Iris pigment epithelial cell (primary cell): ENCODE data around the gene ADAMTS7.
"Not testable (repeated sequence)": the region's sequence is repeated elsewhere in the genome, so short reads cannot be mapped to it uniquely, and the experiment has no call there.

Experiments
- DNase-seq: peaks from one replicate; pipeline ENCODE4 v3.0.0-alpha.2; 2011; ENCODE audit warnings: low read depth

The ADAMTS7 gene

DNA sequence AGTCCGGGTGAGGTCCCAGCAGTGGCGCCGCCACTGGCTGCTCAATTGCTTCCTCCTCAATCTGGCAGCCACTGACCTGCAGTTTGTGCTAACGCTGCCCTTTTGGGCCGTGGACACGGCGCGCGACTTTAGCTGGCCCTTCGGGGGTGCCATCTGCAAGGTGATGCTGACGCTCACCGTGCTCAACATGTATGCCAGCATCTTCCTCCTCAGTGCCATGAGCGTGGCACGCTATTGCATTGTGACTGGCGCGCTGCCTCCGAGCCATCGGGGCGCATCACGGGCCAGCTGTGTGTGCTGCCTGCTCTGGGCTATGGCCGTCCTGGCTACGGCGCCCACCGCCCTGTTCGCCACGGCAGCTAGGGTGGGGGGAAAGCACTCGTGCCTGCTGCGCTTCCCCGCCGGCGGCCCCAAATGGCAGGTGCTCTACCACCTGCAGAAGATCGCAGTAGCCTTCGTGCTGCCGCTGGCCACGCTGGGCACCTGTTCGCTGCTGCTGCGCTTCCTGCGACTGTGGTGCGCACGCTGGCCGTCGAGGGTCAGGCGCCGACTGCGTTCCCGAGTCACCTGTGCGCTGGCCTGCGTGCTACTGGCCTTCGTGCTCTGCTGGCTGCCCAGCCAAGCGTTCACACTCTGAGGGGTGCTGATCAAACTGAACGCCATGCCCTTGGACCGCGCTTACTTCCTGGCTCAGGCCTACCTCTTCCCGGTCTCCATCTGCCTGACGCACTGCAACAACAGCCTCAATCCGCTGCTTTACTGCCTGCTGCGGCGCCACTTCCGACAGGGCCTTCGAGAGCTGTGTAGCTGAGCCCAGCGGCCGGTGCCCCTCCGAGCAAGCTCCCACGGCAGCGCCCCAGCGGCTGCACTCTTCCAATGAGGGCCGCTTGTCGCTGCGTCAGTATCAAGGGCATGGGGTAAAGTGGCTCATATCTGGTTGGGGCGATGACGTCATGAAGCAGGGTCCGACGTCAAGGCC, 20.3 kb upstream of the ADAMTS7 start:
- DNase-seq, result no peak

DNA sequence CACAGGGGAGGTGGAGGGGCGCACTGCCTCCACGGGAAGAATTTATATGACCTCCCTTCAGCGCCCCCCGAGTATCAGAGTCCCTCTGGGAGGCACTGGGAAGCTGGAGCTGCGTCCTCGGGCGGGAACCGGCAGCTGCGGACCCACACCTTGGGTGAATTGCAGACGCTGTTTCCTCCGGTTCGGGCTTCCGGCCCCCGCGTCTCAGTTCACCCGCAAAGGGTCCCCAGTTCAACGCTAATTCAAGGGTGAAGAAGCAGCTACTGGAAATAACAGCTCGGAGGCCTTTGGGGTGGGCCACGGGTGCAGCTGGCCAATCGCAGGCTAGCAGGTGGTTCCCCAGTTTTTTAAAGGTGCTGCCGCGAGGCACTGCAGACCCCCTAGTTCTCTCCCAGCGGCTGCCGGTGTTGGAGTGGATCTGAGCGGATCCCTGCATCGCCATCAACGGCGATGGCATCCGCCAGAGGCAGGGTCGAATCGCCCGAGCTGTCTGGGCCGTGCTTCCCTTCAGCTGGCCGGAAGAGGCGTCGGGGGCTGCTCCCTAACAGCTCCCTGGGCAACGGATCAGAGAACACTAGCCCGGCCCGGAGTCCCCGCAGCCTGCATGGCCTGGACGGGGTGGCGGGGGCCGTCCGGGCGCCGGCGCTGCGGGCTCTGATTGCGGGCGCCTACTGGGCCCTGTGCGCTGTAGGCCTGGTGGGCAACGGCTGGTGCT, 19.4 kb upstream of the ADAMTS7 start:
- no peak for DNase-seq

DNA sequence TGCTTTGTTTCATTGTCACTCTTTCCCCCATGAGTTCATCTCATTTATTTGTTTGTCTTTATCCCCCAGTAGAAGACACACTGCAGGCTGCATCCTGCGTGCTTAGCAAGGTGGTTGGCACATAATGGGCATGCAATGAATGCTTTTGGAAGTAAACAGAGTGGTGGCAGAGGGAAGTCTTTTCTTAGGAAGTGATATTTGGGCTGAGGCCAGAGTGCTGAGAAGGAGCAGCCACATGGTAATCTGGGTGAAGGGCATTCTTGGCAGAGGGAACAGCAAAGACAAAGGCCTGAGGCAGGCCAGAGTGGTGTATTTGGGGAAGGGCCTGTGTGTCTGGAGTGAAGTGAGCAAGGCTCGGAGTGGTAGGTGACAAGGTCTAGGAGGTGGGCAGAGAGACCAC, 17.7 kb upstream of the ADAMTS7 start:
- DNase-seq, result no peak

DNA sequence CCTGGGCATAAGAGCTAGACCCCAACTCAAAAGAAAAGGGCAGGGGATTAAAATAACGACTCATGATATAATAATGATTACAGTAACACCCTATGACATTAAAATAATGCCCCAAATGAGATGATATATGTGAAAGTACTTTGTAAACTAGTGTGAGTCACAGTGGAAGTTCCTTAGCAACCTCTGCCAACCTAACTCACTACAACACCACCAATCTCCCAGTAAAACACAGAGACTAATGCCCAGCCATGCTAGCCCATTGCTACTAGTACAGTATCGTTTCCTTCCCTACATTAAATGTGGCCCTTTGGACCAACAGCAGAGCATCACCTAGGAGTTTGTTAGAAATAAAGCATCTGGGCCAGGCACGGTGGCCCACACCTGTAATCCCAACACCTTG, 11.2 kb upstream of the ADAMTS7 start:
- DNase-seq, result no peak

DNA sequence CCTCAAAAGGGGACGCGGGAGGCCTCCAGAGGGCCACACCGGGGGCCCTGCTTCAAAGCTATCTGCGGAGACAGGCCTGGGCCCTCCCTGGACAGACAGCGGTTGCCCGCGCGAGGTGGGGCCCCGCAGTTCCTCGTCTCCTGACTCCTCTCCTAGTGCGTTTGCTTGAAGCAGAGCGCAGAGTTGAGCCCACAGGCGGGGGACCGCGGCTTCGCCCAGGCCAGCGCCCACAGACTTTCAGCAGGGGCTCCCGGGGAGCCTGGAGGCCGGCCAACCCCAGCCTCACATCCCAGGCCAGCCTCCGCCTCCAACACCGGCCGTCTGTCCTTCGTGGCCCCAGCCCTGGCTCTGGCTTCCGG, 540 bp upstream of the ADAMTS7 start:
- DNase-seq, result no peak

DNA sequence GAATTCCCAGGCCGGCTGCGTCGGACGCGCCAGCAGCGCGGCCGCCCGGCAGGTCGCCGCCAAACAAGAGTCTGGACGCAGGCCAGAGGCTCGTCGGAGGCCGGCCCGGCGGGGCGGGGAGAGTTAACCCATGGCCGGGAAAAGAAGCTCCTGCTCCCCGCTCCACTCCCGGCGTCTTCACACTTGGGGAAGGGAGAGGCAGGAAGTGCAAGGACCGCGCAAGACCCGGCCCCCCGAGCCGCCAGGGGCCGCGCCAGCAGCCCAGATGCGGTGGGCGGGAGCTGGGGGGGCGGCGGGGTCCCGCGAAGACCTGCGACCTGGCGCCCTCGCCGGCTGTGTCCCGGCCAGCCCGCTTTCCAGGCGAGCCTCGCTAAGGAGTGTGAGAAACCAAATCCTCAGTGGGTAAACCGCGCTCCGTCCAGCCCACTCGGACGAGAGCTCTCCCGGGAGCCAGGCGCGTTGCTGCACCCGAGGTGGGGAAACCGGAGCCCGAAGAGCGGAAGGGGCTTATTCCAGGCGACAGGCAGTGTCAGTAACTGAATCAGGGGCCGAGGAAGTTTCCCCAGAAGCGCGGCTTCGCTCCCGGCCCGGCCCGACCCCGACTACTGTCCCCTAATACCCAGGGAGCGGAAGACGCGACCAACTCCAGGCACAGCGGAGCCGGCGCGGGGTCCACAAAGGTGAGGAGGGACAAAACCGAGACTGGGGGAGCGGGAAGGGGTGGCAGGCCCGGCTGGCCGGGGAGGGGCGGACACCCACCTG, 721 bp downstream of the ADAMTS7 start:
- DNase-seq, result peak; percentile 41

DNA sequence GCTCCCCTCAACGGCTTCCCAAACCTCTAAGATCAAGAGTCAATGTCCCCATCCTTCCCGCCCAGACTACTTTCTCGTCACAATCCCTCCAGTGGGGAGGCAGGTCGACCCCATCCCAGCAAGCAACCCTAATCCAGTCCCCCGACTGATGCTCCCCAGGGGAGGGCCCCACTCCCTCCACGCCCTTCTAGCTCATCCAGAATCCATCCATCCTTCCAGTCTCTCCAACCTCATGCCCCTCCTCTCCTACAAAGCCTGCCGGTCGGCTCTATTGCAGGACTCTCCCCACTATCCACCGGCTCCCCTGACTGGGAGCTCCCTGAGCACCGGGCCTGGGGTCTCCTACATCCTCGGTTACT, 1.3 kb downstream of the ADAMTS7 start:
- DNase-seq, result no peak

DNA sequence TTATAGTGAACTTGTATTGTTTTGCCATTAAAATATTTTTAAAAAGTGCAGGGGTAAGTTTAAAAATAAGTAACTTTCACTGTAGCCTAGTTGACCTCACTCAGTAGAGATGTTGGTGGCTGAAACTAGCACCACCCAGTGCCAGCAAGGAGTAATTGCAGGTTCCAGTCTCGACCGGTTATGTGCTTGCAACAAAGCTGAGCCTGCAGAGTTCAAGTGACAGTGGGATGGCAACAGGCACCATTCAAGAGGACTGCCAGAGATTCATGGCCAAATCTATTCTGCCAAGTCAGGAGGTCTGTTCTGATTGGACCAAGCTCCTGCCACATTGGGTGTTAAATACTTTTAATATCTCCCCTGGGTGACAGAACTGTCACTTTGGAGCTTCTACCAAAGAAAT, 2.7 kb downstream of the ADAMTS7 start:
- DNase-seq, result peak; percentile 68

DNA sequence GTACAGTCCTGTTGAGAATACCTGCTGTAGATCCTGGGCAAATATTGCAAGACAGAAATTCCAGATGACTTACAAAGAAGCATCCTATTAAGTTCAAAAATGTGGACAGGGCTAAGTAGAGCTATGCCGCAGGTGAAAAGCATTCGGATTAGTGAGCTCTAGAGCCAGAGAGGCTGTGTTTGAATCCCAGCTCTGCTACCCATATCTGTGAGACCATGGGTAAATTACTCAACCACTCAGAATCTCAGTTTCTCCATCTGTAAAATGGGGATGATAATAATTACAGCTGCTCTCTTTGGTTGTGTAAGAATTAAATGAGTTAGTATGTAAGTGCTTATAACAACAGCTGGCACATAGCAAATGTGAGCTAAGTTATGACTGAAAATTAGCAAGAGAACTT, 3.9 kb downstream of the ADAMTS7 start:
- DNase-seq, result no peak

DNA sequence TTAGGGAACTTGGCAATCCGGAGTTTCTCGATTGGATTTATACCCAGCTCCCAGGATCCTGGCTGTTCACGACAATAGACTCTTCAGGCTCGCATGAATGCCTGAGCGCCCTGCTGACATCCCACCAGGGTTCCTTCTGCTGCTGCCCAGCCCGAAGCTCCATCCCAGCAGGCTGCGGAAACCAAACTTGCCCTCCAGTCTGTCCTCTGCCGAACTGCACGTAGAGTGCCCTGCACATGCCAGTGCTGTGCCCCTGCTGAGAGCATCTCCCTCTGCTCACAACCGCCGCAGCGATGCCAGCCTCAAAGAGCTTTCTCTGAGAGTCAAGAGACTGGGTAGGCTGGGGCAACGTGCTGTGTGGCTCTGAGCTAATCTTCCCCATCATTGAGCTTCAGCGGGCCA, 6.9 kb downstream of the ADAMTS7 start:
- DNase-seq, result no peak

DNA sequence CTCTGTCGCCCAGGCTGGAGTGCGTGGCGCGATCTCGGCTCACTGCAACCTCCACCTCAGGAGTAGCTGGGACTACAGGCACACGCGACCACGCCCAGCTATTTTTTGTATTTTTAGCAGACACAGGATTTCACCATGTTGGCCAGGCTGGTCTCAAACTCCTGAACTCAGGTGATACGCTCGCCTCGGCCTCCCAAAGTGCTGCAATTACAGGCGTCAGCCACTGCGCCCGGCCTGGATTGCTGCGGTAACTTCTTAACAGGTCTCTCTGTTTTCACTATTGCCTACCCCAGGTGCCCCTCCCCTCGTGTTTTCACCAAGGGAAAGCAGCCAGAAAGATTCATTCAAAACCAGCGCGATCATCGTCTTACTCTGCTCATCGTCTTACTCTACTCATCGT, 10.5 kb downstream of the ADAMTS7 start:
- DNase-seq, result no peak

DNA sequence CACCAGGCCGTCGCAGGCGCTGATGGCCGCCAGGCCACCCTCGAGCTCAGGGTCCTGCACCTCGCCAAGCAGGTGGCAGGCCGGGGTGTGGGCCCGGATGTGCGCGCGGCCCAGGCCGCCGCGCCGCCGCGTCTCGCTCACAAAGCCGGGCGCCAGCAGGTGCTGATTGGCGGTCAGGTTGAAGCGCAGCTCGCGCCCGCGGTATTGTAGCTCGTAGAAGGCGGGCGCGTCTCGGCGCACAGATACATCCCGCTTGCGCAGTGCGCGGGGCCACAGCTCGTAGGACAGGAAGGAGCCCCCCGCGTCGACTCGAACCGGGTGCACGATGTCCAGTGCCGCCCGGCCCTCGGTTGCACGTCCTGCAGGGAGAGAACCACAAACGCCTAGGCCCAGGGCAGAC, 11.1 kb downstream of the ADAMTS7 start:
- no peak for DNase-seq

DNA sequence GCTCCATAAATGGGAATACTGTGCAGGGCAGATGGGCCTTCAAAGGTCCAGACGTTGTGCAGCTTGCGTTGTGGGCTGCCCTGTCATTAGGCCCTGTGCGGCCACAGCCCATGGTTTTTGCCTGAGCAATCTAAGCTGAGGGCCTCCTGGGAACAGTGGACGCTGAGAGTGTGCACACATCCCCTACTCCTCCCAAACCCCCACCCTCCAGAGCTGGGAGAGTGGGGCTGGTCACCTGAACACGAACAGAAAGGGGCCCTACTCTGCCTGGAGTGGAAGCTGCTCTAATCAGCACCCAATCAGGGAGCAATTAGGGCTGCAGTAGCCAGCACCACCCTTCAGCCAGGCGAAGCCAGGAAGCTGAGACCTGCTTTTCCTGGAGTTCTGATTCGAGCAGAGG, 12.2 kb downstream of the ADAMTS7 start:
- not testable (repeated sequence) for DNase-seq

DNA sequence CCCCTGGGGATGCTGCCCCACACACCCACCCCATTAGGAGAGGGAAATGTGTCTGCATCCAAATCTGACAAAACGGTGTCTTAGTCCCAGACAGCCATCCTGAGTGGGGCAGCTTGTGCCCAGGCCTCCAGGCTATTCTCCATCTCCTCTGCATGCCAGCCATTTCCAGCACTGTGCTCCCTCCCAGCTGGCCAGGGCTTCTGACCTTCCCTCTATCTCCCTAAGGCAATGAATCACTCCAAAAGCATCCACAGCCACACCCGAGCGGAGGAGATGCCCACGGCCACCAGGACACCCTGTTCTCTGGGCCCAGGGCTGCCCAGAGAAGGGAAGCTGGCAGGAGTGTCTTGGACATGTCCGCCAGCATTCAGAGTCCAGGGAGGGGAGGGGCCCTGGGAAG, 12.9 kb downstream of the ADAMTS7 start:
- DNase-seq, result not testable (repeated sequence)

DNA sequence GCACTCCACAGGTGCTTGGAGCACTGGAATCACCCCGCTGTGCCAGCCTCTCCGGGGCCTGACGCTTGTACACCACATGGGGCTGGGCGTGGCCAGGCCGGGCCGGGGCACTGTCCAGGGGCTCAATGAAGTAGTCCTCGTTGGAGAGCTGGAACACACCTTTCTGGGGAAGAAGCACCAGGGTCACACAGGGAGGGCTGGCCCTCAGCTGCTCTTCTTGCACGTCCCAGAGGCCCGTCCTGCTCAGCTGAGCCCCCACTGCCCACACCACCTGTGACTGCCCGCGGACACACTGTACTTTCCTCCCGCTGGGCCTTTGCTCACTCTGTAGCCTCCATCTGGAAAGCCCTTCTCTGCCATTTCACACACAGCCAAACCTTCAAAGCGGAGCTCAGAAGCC, 13.3 kb downstream of the ADAMTS7 start:
- no peak for DNase-seq

DNA sequence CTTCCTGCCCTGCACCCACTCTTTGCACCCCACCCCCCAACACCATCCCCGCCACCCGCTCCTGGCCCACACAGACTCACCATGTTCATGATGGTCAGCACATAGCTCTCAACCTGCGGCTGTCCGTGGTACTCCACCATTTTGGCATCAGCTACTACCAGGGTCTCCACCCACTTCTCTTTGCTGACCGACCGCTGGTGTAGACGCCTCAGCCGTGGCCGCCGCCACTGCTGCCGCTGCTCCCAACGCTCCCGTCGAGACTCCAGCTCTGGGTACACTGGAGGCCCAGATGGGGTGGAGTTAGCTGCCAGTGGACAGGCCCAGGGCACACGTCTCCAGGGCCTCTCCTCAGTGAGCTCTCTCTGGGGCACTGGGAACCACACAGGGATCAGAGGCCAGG, 14.8 kb downstream of the ADAMTS7 start:
- DNase-seq, result no peak

DNA sequence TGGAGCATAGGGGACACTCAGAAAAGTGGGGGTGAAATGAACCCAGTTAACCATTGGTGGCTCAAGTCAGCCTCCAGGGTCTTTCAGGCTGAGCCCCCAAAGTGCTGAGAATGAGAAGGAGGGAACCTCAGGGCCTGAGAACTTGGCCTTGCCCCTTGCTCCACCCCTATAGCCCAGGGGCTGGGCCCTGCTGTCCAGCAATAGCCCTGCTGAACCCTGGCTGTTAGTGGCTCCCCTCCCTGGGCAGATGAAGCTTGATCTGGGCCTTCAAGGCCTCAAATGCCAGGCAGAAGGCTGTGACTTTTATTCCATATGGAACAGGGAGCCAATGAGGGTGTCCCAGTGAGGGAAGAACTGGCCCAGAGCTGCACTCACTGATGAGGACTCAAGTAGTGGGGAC, 16.2 kb downstream of the ADAMTS7 start:
- no peak for DNase-seq

DNA sequence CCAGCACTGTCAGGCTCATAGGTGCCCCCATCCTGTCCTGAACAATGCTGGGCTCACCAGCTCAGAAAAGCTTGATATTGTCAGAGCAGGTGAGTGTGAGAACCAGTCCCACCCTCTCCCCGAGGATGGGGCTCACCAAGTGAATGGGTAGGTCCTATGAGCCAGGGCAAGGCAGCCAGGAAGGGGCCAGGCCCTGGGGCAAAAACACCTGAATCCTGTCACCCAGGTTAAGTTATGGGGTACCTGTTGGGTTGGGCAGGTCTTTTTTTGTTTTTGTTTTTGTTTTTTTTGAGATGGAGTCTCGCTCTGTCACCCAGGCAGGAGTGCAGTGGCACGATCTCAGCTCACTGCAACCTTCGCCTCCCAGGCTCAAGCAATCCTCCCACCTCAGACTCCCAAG, 16.8 kb downstream of the ADAMTS7 start:
- DNase-seq, result not testable (repeated sequence)

DNA sequence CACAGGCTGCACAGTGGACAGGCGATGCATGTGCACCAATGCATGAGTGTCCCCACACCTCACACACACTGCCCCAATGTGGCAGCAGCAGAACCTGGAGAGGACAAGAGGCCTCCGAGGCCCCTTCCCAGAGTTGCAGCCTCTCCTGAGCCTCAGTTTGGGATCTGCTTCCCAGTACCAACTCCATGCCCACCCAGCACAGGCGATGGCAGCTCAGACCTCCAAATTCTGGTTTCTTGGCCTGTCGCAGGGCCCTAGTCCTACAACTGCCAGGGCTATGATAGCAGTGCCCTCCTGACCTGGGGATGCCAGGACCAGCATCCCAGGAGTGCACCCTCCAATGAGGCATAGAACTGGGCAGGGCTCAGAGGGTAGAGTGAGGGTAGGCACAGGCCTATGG, 19.9 kb downstream of the ADAMTS7 start:
- DNase-seq, result no peak

DNA sequence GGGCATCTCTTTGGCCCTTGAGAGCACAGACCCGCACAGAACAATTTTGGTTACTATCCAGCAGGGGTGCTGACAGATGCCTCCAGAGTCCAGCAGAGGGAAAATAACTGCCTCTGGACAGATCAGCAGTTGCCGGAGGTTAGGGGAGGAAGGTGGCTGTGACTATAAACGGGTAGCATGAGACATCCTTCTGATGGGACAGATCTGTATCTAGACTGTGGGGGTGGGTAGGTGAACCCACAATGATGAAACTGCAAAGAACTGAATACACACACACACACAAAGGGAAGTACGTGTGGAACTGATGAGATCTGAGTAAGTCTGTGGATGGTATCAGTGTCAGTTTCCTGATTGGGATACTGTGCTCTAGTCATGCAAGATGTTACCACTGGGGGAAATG, 21.2 kb downstream of the ADAMTS7 start:
- DNase-seq, result no peak

DNA sequence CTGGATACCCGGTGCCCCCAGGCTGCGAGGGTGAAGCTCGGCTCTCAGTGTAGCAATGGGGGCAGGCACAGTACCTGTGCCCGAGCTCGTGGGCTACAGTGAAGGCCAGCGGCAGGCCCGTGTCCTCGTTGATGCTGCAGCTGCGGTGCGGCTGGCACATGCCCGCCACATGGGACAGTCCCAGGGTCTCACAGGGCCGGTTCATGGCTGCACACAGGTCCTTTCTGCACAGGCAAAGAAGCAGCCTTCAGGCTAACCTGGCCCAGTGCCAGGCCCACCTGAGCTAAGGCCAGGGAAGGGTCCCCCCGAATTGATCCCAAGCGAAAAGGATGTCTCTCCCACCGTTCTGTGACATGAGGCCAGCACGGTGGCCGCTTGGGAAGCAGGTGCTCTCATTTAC, 21.6 kb downstream of the ADAMTS7 start:
- DNase-seq, result no peak

DNA sequence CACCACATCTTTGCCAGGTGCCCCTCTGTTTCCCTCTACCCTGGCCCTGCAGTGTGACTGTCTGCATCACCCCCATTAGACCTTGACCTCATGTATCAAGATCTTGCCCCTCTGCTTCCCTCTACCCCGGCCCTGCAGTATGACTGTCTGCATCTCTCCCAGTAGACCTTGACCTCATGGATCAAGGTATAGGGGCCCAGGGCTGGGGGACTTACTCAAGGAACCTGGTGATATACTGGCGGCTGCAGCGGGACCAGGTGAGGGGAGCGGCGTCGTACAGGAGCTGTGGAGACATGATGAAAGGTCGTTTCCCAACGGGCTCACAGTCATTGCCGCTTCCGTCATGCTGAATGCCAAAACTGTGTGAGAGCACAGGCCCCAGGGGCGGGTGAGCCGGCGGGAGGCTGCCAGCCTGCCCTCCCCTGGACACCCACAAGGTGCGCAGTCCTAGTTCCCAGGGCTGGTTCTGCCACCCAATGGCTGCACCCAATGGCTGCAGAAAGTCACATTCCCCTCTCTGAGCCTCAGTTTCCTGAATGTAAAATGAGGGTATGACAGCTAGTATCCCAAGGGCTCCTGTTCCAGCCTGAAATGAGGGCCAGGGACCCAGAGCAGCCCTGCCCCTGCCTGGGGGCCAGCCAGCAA, 23.1 kb downstream of the ADAMTS7 start:
- no peak for DNase-seq
